Forelimb muscle (tissue), 1 donor: ENCODE measurements around the gene ZNF497. TPM values are rescaled to one million over a fixed set of nuclear protein-coding genes. Genes with fewer than 3 reads are reported as not detected.
A peak's percentile ranks its signal among the peaks of the same experiment; 100 is the strongest.
"Not testable (repeated sequence)": the region's sequence is repeated elsewhere in the genome, so short reads cannot be mapped to it uniquely, and the experiment has no call there.

Experiments used
- DNase-seq: peaks from one replicate; pipeline ENCODE4 v3.0.0-alpha.2; 2013; ENCODE audit warnings: low read depth
- polyA plus RNA-seq: library from polyadenylated mRNA; unstranded; fragments of 120-200 nt; gene quantifications from one replicate; pipeline ENCODE4 v1.2.1, GENCODE V29; 2013; ENCODE audit not compliant: insufficient read length

The ZNF497 gene
- polyA plus RNA-seq, 1 donor, result 2.4 TPM

DNA sequence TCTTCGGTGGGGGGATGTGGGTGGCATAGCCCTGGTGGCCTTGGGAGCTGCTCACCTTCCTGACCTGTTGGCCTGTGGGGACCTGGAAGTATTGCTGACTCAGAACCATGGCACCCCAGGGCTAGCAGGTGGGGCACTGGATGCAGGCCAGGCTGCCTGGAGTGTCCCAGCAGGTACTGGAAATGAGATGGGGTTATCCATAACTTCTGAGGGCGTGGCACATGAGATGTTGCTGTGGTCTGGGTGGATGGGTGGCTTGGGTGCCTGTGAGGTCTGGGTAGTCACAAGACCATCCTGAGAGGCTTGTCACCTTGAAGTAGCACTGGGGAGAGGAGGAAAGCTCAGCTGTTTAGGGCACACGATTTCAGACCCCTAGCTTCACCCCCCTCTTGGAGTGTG, 32.3 kb upstream of the ZNF497 start:
- no peak for DNase-seq

DNA sequence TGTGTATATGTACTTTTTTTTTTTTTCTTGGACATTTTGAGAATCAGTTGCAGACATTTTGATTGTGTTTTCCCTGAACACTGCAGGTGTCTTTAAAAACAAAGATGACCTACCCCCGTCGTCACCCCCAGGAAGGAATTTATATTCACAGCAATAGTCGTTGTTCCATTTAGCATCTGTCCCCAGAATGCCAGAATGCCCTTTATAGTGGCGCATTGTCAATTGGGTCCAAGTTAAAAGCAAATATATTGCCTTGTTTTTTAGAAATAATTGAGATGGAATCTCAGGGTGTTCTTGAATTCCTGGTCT, 31.1 kb upstream of the ZNF497 start:
- DNase-seq, result no peak

DNA sequence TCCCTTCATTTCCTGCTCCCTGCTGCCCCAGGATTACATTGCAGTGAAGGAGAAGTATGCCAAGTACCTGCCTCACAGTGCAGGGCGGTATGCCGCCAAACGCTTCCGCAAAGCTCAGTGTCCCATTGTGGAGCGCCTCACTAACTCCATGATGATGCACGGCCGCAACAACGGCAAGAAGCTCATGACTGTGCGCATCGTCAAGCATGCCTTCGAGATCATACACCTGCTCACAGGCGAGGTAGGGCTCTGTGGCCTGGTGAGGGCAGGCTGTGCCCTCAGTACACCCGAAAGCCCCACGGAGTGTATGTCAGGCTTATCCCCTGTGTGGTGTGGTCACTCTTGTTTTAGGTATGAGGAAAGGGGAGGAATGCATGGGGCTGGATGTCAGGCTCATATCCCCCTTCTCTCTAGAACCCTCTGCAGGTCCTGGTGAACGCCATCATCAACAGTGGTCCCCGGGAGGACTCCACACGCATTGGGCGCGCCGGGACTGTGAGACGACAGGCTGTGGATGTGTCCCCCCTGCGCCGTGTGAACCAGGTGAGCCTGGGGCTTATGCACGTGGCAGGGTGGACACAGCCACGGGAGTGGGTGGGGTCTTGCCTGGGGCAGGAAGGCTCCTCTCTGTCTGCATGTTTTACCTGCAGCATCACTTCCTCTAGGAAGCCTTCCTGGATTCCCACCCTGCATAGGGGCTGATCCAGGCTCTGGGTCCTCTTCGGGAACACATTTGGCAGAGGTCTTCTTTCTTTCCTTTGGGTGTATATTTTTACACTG, 30.6 kb upstream of the ZNF497 start:
- no peak for DNase-seq

DNA sequence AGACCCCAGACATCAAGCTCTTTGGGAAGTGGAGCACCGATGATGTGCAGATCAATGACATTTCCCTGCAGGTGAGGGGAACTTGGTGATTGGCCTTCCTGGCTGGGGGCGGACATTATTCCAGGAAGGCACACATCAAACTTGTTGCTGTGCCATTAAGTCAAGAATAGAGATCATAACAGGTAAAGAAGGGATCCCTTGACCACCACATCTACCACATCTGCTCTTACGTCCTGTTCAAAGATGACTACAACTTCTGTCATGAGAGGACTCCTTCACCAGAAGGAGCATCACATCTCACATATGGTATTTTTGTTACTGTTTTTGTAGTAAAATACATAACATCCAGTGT, 25.6 kb upstream of the ZNF497 start:
- DNase-seq, result no peak

DNA sequence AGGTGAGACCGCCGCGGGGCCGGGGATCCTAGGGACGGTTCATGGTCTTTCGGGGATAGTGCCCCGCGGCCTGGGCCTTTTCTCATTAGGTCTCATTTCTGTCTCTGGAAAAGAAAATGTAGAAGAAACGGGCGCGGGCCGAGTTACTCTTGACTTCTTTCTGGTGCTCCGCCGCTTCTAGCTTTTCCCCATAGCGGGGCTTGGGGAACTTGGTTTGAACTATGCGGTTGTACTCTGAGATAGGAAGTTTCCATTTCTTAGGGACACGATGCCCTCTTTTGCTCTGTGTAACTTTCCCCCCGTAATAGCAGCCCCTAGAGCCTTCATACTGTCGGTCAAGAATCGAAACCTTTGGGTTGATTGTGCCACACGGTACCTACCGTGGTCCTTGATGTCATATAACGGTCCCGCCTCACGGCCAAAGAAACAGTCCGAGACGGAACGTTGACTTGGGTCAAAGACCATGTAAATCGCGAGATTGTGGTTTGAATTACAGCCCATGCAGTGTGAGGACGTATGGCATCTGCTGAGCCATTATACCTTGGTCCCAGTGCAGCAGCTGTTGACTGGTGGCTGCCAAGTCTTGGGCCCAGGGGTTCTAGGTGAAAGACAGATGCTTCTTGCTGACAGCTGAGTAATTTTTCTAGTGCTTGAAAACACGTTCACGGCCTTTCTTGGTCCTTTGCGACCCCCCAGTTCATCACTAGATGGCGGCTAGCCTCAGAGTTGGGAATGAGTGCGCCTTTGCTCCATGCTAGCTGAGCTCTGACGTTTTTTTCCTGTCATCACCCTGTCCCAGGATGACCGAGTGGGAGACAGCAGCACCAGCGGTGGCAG, 25.0 kb upstream of the ZNF497 start:
- DNase-seq, result no peak

DNA sequence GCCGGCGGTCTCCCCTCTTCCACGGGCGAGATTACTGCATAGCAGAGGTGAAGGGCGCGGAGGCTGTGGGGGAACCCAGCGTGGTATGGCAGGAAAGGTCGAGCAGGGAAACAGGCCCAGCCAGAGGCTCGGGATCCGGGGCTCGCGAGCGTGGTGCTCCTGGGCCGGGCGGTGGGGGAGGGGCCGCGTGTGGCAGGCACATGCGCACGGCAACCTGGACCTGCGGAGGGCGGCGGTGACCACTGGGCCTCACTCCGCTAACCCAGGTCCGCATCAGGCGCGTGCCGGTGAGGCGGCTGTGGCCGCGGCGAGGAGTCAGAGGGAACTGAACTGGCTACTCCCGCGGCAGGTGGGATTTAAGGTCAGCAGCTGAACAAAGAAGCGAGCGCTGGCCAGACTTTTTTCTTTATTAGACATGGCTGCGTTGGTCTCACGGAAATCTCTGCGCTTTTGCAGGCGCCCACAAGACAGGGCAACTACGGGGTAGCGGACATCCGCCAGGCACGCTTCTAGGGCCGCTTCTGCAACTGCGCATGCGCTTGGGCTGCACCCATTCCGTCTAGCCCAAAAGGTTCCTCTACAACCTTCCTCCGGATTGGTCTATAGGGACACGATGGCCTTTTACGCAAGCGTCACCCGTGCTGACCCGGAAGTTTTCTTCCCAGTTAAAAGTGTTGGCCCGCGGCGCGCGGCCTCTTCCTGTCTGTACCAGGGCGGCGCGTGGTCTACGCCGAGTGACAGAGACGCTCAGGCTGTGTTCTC, 24.2 kb upstream of the ZNF497 start, which contains the start of gene RPS5:
TSS of gene RPS5 (plus strand) at position 694 of the 762 bp plus-strand sequence. CDS start 869 bp downstream, outside the sequence.
- peak; percentile 99 for DNase-seq

DNA sequence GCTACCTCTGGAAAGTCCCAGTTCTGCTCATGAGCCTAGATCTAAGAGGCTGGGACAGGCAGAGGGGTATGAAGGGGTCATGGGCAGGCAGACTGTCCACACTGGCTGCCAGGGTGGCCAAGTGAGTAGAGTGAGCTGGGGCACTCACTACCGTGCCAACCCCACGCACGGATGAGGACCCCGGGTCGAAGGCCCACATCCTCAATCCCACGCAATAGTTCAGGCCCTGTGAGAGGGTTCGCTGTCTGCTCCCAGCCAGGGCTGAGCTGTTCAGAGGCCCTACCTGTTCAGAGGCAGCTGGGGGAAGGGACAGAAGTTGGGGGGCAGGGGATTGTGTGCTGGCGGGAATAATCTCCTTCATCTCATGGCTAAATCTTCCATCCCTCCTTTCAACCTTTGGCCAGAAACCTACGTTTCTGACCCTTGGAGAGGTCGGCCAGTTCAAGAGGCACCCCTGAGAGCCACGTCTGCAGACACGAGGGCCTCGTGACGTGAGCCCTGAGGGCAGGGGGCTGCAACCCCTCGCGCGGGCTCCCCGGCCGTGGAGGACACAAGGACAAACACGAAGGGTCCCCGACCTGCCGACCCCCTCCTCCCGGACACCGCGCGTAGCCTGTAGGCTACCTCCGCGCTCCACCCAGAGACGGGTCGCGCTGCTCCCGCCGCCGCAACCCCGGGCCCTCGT, 23.5 kb upstream of the ZNF497 start:
- DNase-seq, result no peak

DNA sequence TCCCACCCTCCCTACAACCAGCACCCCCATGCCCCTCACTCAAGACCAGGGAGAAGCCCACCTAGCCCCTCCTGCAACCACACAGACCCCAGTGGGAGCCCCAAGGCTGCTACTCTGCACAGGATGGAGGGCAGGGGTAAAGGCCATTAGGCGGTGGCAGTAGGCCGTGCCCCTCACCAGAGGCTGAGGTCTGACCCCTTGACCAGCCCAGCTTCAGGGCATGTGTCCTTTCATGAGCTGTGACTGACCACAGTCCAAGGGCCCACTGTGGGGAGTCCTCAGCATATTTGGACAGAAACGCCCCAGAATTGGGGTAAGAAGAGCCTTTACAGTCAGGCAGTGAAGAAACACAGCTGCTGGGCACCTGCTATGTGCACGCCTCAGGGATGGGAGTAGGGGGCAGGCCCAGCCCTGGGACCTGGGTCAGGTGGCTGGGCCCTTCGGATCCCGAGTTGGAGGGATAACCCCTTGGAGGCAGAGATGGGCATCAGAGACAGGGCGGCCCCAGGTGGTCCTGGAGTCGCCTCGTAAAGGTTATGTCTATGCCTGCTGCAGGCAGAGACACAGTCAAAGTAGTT, 22.9 kb upstream of the ZNF497 start:
- no peak for DNase-seq

DNA sequence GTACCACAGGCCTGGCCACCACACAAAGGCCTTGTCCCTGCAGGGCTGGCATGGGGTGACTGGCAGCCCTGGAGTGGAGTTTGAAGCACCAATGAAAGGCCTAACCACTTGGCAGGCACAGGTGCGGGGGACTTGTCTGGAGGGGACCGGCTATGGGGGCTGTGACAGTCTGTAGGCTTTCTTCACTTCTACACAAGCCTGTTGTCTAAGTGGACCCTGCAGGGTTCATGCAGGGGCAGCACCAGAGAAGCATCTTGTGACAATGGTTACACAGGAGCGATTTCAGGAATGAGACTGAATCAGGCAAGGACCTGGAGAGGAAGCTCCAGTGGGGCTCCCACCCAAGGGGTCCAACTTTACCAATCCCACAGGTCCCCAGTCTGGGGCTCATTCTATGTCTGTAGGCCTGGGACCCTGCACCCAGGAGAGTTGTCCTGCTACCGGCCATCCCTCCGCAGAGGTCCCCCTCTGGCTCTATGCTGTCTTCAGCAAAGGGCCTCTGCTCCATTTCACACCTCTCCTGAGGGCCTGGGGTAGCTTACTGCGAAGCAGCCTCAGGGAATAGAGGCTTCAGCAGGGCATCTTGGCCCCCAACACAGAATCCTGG, 20.5 kb upstream of the ZNF497 start:
- no peak for DNase-seq

DNA sequence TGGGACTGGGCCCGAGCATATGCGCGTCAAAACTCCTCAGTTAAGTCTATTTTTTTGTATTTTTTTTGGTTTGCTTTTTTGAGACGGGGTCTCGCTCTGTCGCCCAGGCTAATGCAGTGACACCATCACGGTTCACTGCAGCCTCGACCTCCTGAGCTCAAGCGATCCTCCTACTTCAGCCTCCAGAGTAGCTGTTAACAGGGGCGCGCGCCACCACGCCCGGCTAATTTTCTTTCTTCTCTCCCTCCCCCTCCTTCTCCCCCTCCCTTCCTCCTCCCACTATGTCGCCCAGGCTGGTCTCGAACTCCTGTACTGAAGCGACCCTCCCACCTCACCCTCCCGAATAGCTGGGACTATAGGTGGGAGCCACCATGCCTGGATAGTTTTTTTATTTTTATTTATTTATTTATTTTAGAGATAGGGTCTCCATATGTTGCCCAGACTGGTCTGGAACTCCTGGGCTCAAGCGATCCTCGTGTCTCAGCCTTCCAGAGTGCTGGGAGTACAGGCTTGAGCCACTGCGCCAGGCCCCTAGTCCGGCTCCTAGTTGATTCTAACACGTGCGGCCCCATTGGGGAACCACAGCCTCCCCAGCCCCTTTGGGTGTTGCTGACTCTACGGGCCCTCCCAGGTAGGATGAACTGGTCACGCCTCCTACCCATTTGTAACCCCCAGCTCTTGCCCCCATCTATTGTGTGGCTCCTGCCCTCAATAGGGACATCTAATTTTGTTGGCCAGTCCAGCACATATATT, 19.1 kb upstream of the ZNF497 start:
- no peak for DNase-seq

DNA sequence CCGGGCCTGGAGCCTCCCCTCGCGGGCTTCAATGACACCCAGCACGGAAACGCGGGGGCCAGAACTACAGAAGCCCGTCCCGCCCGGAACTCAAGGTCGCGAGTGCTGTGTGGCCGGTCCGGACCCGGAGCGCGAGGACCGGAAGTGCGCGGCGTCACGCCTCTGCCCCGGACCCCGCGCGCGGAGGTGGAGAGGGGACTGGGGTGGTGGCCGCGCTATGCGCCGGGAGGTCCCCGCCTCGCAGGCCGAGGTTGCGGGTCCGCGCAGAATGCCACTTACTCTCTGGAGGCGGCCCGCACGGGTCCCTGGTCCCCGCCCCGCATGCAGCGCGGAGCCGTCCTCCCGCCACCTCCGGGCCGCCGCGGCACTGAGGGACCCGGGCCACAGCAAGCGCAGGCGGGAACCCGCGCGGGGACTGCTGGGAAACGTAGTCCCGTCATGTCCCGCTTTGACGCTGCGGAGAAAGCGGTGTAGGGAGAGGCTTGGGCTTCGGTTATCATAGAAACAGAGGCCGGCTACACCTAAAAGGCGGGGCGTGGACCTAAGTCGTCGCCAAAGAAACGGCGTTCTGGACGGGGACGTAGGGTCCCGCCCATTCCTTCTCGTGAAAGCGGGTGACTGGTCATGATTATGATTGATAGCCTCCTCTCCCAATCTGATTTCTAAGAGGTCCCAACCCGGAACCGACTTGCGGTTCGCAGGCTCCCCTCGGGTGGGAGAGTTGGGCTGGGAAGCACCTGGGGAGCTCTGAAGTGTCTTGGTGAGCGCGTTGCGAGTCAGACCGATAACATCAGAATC, 18.3 kb upstream of the ZNF497 start, which contains the start of gene ZNF837:
TSS of gene ZNF837 (minus strand) at position 369 of the 798 bp plus-strand sequence. CDS start 11,698 bp downstream, outside the sequence.
- DNase-seq, result peak; percentile 99

DNA sequence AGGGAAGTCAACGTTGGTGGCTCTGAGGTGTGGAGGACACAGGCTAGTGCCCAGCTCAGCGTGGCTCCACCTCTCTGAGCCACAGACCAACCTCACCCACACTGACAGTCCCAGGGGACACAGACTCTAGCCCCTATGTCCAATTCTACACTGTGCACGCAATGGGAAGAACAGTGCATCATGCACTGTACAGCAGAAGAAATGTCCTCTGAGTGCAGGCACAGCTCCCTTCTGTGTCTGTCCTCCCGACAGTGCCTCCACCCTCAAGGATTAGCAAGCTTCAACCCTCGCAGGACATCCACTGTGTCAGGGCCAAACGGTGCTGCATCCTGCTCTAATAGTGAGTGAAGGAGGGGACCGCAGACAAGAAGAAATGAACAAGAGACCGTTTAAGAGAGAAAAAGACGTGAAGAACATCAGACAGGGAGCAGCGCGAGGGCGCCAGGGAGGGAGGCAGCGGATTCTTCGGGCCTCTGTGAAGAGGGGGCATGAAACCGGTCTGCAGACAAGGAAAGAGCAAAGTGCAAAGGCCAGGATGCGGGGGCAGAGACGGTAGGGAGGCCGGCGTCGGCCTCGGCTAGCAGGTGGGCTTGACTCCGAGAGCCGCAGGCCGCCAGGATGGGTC, 17.6 kb upstream of the ZNF497 start:
- DNase-seq, result no peak

DNA sequence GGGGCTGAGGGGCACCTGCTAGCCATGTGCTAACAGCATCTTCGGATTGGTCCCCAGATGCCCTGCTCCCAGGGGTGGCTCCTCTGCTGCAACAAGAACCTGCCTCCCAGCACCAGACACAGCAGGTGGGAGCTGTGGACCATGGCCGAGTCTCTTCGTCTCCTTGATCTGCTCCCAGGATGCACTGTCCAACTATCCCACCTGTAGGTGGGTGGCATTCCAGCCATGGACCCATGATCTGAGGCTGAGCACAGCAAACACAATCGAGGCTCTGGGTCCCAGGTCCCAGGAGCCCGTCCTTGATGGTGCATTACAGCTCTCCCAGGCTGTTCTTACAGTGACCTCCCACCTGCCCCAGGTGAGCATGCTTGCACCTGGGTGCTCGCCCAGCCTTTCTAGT, 16.7 kb upstream of the ZNF497 start:
- DNase-seq, result no peak

DNA sequence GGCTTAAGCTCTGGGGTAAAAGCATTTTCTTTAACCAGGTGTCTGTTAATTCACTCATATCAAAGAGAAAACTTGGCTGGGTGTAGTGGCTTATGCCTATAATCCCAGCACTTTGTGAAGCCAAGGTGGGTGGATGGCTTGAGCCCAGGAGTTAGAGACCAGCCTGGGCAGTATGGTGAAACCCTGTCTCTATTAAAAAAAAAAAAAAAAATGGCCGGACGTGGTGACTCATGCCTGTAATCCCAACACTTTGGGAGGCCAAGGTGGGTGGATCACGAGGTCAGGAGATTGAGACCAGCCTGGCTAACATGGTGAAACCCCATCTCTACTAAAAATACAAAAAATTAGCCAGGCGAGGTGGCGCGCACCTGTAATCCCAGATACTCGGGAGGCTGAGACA, 14.2 kb upstream of the ZNF497 start:
- DNase-seq, result not testable (repeated sequence)

DNA sequence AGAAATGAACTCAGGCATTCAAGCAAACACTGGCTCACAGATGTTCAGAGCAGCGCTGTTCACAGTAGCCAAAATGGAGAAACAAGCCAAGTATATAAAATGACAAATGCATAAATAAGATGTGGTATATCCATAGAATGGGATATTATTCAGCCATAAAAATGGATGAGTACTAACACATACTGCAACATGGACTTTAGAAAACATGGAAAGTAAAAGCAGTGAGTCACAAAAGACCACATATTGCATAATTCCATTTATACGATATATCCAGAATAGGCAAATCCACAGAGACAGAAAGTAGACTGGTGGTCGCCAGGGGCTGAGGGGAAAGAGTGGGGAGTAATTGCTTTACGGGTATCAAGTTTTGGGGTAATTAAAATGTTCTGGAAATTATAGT, 11.6 kb upstream of the ZNF497 start:
- no peak for DNase-seq

DNA sequence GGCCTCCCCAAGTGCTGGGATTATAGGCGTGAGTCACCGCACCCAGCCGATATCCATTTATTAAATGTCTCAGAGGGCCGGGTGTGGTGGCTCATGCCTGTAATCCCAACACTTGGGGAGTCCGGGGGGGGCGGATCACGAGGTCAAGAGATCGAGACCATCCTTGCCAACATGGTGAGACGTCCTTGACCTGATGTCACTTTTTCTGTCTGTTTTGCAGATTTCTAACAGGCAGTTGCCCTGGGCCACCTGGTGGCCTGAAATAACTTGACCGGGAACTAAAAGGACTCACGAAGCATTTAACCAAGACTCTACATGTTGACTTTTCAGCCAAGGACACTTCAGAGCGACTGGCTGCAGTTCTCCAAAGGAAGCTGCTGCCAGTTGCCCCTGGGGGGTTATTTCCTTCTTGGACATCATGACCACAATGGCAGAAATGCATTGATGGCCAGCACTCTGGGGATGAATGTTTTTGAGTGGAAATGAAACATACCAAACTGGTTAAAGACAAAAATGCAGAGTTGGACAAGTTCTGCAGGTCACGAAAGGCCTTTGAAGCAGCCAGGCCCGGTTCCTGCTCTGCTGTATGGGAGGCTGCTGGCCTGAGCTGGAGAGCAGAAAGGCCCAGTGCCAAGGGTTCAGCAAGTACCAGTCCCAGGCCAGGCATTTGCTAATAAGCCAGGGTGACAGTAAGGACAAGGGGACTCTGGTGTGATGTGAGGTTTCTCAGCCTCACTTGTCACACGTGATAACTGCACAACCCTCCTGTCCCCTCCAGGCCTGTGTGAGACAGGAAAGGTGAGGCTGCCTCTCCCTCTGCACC, 10.0 kb upstream of the ZNF497 start:
- DNase-seq, result no peak

DNA sequence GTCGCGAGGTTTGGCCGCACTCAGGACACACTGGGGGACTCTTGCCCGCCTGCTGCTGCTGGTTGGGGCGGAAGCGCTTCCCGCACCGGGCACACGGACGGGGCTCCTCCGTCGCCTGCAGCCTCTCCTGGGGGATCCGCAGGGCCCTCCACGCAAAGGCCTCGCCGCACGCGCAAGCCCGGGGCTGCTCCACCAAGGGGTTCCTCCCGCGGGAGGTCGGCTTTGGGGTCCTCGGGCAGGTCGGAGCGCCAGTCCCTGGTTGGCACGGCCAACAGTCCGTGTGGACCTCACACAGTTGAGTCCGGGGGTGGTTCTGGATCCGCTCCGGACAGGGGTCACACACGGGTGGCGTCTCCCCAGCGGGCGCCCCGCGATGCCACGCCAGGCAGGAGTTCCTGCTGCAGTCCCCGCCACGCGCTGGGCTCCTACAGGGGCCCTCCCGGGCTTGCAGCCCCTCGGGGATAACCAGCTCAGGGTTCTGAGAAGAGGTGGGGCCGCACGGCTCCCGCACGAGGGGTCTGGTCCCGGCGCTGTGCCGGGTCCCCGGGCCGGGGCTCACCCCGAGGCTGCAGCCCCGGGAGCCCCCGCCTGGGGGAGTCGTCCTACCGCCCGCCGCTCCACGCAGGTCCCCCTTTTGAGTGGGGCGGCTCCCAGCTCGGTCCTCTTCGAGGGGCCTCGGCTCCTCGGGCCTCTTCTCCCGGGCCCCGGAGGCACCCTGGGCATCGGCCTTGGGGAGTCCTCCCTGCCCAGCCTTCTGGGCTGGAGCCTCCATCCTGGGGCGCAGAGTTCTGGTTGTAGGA, 6.2 kb upstream of the ZNF497 start:
- no peak for DNase-seq
